ENCODE data around the gene PEG3. TPM values are rescaled to one million over a fixed set of nuclear protein-coding genes. Genes with fewer than 3 reads are reported as not detected.
"Not testable (repeated sequence)": the region's sequence is repeated elsewhere in the genome, so short reads cannot be mapped to it uniquely, and the experiment has no call there.

Gene PEG3
- polyA plus RNA-seq, 1 donor (not counting 4 experiments of a cell fraction or from before 2014, with no cell fraction given): 0.14 TPM

DNA sequence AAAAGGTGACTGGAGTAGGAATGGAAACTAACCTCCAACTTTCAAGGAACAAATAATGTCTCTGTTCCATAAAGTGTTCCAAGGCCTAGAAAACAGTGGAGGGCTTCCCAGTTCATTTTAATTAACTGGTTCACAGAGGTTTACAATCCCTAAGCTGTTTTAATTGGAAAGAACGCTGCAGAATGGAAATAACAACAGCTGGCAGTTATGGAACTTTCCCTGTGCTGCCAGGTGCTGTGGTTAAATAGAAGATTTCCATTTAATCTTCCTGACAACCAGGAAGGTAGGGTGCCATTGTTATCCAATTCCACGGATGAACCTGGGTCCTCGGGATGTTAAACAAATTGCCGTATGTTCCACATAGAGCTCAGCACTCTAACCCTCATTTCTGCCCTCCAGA is 22.2 kb upstream of the PEG3 start:
- no peak overlapping the region for H3K4me2 ChIP-seq (ENCODE audit: control insufficient read depth, extremely low read depth, insufficient read depth, low read depth, low read length)
- DNase-seq (ENCODE audit: low read depth, low spot score) (no peak), FAIRE-seq (no peak)
- no peaks in the 10 kb centered on the region for H3K9me1 ChIP-seq (ENCODE audit: control insufficient read depth, extremely low read depth, insufficient read depth, low read length)
- no peaks in the 10 kb centered on the region for H3K36me3 ChIP-seq (ENCODE audit: control insufficient read depth in 2 of 2, extremely low read depth in 1 of 2, insufficient read depth in 2 of 2, low read length in 2 of 2)
- H3K9ac ChIP-seq (ENCODE audit: control insufficient read depth, extremely low read depth, insufficient read depth, low read length): no peak overlapping the region
- no peak overlapping the region for H3K27ac ChIP-seq (ENCODE audit: control insufficient read depth, insufficient read depth, low read length)
- H3K27me3 ChIP-seq (ENCODE audit: control insufficient read depth, extremely low read depth, insufficient read depth, low read length): no peaks in the 10 kb centered on the region
- no peaks in the 10 kb centered on the region for H3K79me2 ChIP-seq (ENCODE audit: control insufficient read depth, insufficient read depth, low read length)
- dilution Hi-C loops (cut with MboI; ENCODE audit: extremely low pct_ligation_motif_present, low sequenced_read_pairs): no loop called here
- H3K4me1 ChIP-seq (ENCODE audit: control insufficient read depth, extremely low read depth, insufficient read depth, low read length): no peaks in the 10 kb centered on the region
- H3K9me3 ChIP-seq (ENCODE audit: control insufficient read depth, low read depth, low read length): peaks cover 4% of the 10 kb centered on the region
- H2AFZ ChIP-seq (ENCODE audit: control insufficient read depth, low read length): no peak overlapping the region
- TF ChIP-seq, protein P1, sequence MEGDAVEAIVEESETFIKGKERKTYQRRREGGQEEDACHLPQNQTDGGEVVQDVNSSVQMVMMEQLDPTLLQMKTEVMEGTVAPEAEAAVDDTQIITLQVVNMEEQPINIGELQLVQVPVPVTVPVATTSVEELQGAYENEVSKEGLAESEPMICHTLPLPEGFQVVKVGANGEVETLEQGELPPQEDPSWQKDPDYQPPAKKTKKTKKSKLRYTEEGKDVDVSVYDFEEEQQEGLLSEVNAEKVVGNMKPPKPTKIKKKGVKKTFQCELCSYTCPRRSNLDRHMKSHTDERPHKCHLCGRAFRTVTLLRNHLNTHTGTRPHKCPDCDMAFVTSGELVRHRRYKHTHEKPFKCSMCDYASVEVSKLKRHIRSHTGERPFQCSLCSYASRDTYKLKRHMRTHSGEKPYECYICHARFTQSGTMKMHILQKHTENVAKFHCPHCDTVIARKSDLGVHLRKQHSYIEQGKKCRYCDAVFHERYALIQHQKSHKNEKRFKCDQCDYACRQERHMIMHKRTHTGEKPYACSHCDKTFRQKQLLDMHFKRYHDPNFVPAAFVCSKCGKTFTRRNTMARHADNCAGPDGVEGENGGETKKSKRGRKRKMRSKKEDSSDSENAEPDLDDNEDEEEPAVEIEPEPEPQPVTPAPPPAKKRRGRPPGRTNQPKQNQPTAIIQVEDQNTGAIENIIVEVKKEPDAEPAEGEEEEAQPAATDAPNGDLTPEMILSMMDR (optimal IDR thresholded peaks at IDR 0.05 in 1 of 3, IDR thresholded peaks at IDR 0.05 in 1 of 3, conservative IDR thresholded peaks at IDR 0.05 in 1 of 3; ENCODE audit: extremely low read depth in 1 of 3, insufficient read depth in 2 of 3, low read length in 3 of 3): no peak
- TF ChIP-seq EZH2 (IDR thresholded peaks at IDR 0.05; ENCODE audit: low read length): no peak
- no peak overlapping the region for H3K4me3 ChIP-seq (ENCODE audit: control insufficient read depth in 2 of 3, extremely low read depth in 1 of 3, insufficient read depth in 2 of 3, low read depth in 1 of 3, low read length in 3 of 3)
- no peaks in the 10 kb centered on the region for H4K20me1 ChIP-seq (ENCODE audit: control insufficient read depth, extremely low read depth, insufficient read depth, low read length)

DNA sequence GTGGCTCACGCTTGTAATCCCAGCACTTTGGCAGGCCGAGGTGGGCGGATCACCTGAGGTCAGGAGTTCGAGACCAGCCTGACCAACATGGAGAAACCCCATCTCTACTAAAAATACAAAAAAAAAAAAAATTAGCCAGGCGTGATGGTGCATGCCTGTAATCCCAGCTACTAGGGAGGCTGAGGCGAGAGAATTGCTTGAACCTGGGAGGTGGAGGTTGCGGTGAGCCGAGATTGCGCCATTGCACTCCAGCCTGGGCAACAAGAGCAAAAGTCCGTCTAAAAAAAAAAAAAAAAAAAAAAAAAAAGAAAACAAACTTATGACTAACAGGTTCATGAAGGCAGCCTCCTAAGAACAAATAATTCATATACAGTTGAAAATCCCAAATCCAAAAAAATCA is 19.9 kb upstream of the PEG3 start:
- dilution Hi-C loops (cut with MboI; ENCODE audit: extremely low pct_ligation_motif_present, low sequenced_read_pairs); H3K9me3 ChIP-seq (ENCODE audit: control insufficient read depth, low read depth, low read length); FAIRE-seq: not testable (repeated sequence)

DNA sequence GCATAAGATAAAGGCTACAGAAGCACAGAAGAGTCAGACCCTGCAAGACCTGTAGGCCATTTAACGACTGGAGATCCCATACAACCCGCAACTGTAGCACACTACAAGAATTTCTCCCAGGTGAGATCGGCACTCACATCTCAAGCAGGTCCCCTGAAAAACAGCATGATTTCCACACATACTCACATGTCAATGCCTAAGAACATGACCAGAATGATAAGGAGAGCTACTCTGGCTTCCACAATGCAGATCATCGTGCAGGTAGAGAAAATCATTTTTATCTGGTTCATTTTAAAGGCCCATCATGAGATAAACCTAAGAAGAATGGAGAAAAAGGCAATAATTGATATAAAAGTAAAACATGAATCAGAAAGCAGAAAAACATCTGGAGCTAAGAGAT is 17.5 kb upstream of the PEG3 start:
- dilution Hi-C loops (cut with MboI; ENCODE audit: extremely low pct_ligation_motif_present, low sequenced_read_pairs): no loop called here
- no peak overlapping the region for H3K4me2 ChIP-seq (ENCODE audit: control insufficient read depth, extremely low read depth, insufficient read depth, low read depth, low read length)
- H3K4me3 ChIP-seq (ENCODE audit: control insufficient read depth in 2 of 3, extremely low read depth in 1 of 3, insufficient read depth in 2 of 3, low read depth in 1 of 3, low read length in 3 of 3): no peak overlapping the region
- no peak overlapping the region for H3K9ac ChIP-seq (ENCODE audit: control insufficient read depth, extremely low read depth, insufficient read depth, low read length)
- H3K9me3 ChIP-seq (ENCODE audit: control insufficient read depth, low read depth, low read length): peaks cover 1% of the 10 kb centered on the region
- H3K27ac ChIP-seq (ENCODE audit: control insufficient read depth, insufficient read depth, low read length): no peak overlapping the region
- FAIRE-seq: no peak
- TF ChIP-seq EZH2 (IDR thresholded peaks at IDR 0.05; ENCODE audit: low read length): no peak
- TF ChIP-seq, protein P1 (optimal IDR thresholded peaks at IDR 0.05 in 1 of 3, IDR thresholded peaks at IDR 0.05 in 1 of 3, conservative IDR thresholded peaks at IDR 0.05 in 1 of 3; ENCODE audit: extremely low read depth in 1 of 3, insufficient read depth in 2 of 3, low read length in 3 of 3): no peak
- H4K20me1 ChIP-seq (ENCODE audit: control insufficient read depth, extremely low read depth, insufficient read depth, low read length): no peaks in the 10 kb centered on the region
- H3K79me2 ChIP-seq (ENCODE audit: control insufficient read depth, insufficient read depth, low read length): no peaks in the 10 kb centered on the region
- H2AFZ ChIP-seq (ENCODE audit: control insufficient read depth, low read length): no peak overlapping the region
- no peaks in the 10 kb centered on the region for H3K4me1 ChIP-seq (ENCODE audit: control insufficient read depth, extremely low read depth, insufficient read depth, low read length)
- no peak for DNase-seq (ENCODE audit: low read depth, low spot score)
- H3K27me3 ChIP-seq (ENCODE audit: control insufficient read depth, extremely low read depth, insufficient read depth, low read length): no peaks in the 10 kb centered on the region
- no peaks in the 10 kb centered on the region for H3K9me1 ChIP-seq (ENCODE audit: control insufficient read depth, extremely low read depth, insufficient read depth, low read length)
- H3K36me3 ChIP-seq (ENCODE audit: control insufficient read depth in 2 of 2, extremely low read depth in 1 of 2, insufficient read depth in 2 of 2, low read length in 2 of 2): no peaks in the 10 kb centered on the region

More for the DNA sequence above, 19.9 kb upstream of the PEG3 start:
- H4K20me1 ChIP-seq (ENCODE audit: control insufficient read depth, extremely low read depth, insufficient read depth, low read length); H3K27ac ChIP-seq (ENCODE audit: control insufficient read depth, insufficient read depth, low read length); H3K27me3 ChIP-seq (ENCODE audit: control insufficient read depth, extremely low read depth, insufficient read depth, low read length); H3K79me2 ChIP-seq (ENCODE audit: control insufficient read depth, insufficient read depth, low read length); H3K4me2 ChIP-seq (ENCODE audit: control insufficient read depth, extremely low read depth, insufficient read depth, low read depth, low read length); H2AFZ ChIP-seq (ENCODE audit: control insufficient read depth, low read length); H3K36me3 ChIP-seq (ENCODE audit: control insufficient read depth in 2 of 2, extremely low read depth in 1 of 2, insufficient read depth in 2 of 2, low read length in 2 of 2); H3K9ac ChIP-seq (ENCODE audit: control insufficient read depth, extremely low read depth, insufficient read depth, low read length); H3K4me1 ChIP-seq (ENCODE audit: control insufficient read depth, extremely low read depth, insufficient read depth, low read length); H3K4me3 ChIP-seq (ENCODE audit: control insufficient read depth in 2 of 3, extremely low read depth in 1 of 3, insufficient read depth in 2 of 3, low read depth in 1 of 3, low read length in 3 of 3); DNase-seq (ENCODE audit: low read depth, low spot score); H3K9me1 ChIP-seq (ENCODE audit: control insufficient read depth, extremely low read depth, insufficient read depth, low read length): not testable (repeated sequence)

Data from keratinocyte (primary cell).